Fibroblast of lung (primary cell): ENCODE data around the gene SIGLEC9.

Experiments
- EZH2 ChIP-seq: IDR thresholded peaks from 2 replicates; pipeline ENCODE4 v1.5.1; 2012; ENCODE audit warnings: low read length, control low read depth, mild to moderate bottlenecking; ENCODE audit errors: missing control alignments
- TF ChIP-seq, protein P1 (sequence below), 2 donors: IDR thresholded peaks in 1 of 2; conservative IDR thresholded peaks in 1 of 2; 1 replicate in 1 of 2; 2 replicates in 1 of 2; pipeline ENCODE4 v1.5.1; 2011 to 2012; ENCODE audit warnings: low read length in 2 of 2, control low read depth in 1 of 2, inconsistent platforms in 1 of 2, low read depth in 1 of 2, mild to moderate bottlenecking in 1 of 2

DNA sequence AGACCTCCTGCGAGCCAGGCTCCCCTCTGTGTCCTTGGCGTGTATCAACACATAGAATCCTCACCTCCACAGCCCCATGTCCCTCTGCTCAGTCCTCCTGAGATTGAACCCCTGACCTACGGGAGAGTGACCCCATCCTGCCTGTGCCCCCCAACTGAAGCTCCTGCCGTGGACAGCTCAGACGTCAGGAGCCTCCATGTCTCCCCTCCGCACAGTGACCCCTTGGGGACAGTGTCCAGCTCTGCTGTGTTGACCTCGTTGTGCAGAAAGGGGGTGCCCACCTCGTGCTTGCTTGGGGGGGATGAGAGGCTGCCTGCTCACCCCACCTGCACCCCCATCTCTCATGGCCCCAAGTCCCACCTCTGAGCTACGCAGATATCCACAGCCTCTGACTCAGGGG lies 490 bp upstream of the SIGLEC9 start:
- TF ChIP-seq, protein P1, sequence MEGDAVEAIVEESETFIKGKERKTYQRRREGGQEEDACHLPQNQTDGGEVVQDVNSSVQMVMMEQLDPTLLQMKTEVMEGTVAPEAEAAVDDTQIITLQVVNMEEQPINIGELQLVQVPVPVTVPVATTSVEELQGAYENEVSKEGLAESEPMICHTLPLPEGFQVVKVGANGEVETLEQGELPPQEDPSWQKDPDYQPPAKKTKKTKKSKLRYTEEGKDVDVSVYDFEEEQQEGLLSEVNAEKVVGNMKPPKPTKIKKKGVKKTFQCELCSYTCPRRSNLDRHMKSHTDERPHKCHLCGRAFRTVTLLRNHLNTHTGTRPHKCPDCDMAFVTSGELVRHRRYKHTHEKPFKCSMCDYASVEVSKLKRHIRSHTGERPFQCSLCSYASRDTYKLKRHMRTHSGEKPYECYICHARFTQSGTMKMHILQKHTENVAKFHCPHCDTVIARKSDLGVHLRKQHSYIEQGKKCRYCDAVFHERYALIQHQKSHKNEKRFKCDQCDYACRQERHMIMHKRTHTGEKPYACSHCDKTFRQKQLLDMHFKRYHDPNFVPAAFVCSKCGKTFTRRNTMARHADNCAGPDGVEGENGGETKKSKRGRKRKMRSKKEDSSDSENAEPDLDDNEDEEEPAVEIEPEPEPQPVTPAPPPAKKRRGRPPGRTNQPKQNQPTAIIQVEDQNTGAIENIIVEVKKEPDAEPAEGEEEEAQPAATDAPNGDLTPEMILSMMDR (conservative IDR thresholded peaks at IDR 0.05 in 1 of 2, IDR thresholded peaks at IDR 0.05 in 1 of 2; ENCODE audit: low read depth in 1 of 2, low read length in 2 of 2) = no peak
- no peak for TF ChIP-seq EZH2
